GM12878 (cell line): ENCODE data around the gene PROCA1. TPM values are rescaled to one million over a fixed set of nuclear protein-coding genes. Genes with fewer than 3 reads are reported as not detected.

ENCODE experiments used
- ATAC-seq: fragments of 200-7000 bp; cut with Tn5 transposase; 3 replicates; pipeline ENCODE4 v1.9.1; 2020; ENCODE audit warnings: mild to moderate bottlenecking, moderate library complexity
- BruUV-seq: library from RNA; stranded (reverse); fragments of 400-500 nt; replicated peaks from 2 replicates; lab custom pipeline; 2021; lab: Mats Ljungman, UMichigan
- CTCF ChIA-PET: fragments of 300-600 bp; sonication (Branson Sonifier 250); formaldehyde crosslinking; extraction: SDS; loops from one replicate; lab custom pipeline; 2021; ENCODE audit warnings: inconsistent platforms; lab: Yijun Ruan, JAX
- POLR2A ChIA-PET: fragments of 350-600 bp; formaldehyde crosslinking; extraction: SDS; loops from one replicate; lab custom pipeline; 2021; ENCODE audit warnings: inconsistent platforms; lab: Charles Lee
- RAD21 ChIA-PET: fragments of 300-600 bp; sonication (Branson Sonifier 250); formaldehyde crosslinking; loops from one replicate; lab custom pipeline; 2023; ENCODE audit warnings: antibody characterized with exemption; ENCODE audit not compliant: unreplicated experiment; lab: Charles Lee
- SMC1A ChIA-PET: fragments of 300-600 bp; sonication (Branson Sonifier 250); formaldehyde crosslinking; loops from one replicate; lab custom pipeline; 2023; ENCODE audit not compliant: unreplicated experiment, uncharacterized antibody; lab: Charles Lee
- DNase-seq: peaks from one replicate; pipeline ENCODE4 v3.0.0-alpha.2; 2011; ENCODE audit warnings: low read depth, low spot score
- FAIRE-seq: peaks from 3 replicates; lab custom pipeline; 2011; peaks lifted over from hg19 to GRCh38; lab: Jason Lieb, UNC
- H2AFZ ChIP-seq: 2 replicates; pipeline ENCODE4 v1.6.0; 2011; ENCODE audit warnings: low read depth, low read length, control low read depth; ENCODE audit not compliant: control insufficient read depth
- H3K27ac ChIP-seq: 2 replicates; pipeline ENCODE4 v1.5.1; 2011; ENCODE audit warnings: control low read depth; ENCODE audit not compliant: control insufficient read depth, insufficient read depth
- H3K27me3 ChIP-seq, 2 experiments: replicated peaks in 1 of 2; 2 replicates each; pipeline versions ENCODE4 v1.6.0 to v1.6.1; 2011; ENCODE audit warnings: low read length in 1 of 2; ENCODE audit not compliant: control insufficient read depth in 2 of 2, insufficient read depth in 2 of 2
- H3K36me3 ChIP-seq, 2 experiments: 2 replicates each; pipeline ENCODE4 v1.5.1; 2011; ENCODE audit warnings: low read length in 1 of 2; ENCODE audit not compliant: control insufficient read depth in 2 of 2, insufficient read depth in 2 of 2
- H3K4me1 ChIP-seq: 2 replicates; pipeline ENCODE4 v1.6.1; 2011; ENCODE audit warnings: mild to moderate bottlenecking, low read length, moderate library complexity, mixed read lengths; ENCODE audit not compliant: control insufficient read depth, insufficient read depth
- H3K4me2 ChIP-seq: 2 replicates; pipeline ENCODE4 v1.6.0; 2011; ENCODE audit warnings: control low read depth; ENCODE audit not compliant: control insufficient read depth, insufficient read depth
- H3K4me3 ChIP-seq: fragments of 200-600 bp; sonication (generic); 2 replicates; pipeline ENCODE4 v1.5.1; 2016
- H3K79me2 ChIP-seq: 2 replicates; pipeline ENCODE4 v1.6.0; 2011; ENCODE audit warnings: low read length; ENCODE audit not compliant: control insufficient read depth, insufficient read depth
- H3K9ac ChIP-seq: 2 replicates; pipeline ENCODE4 v1.8.0; 2011; ENCODE audit warnings: low read length, control low read depth, mixed read lengths; ENCODE audit not compliant: control insufficient read depth, insufficient read depth
- H3K9me3 ChIP-seq: replicated peaks from 3 replicates; pipeline ENCODE4 v1.5.1; 2011; ENCODE audit warnings: mild to moderate bottlenecking, low read length; ENCODE audit not compliant: control insufficient read depth, insufficient read depth
- H4K20me1 ChIP-seq: 2 replicates; pipeline ENCODE4 v1.6.0; 2011; ENCODE audit not compliant: control insufficient read depth, insufficient read depth
- KLF5 ChIP-seq: fragments of 450-650 bp; IDR thresholded peaks from 2 replicates; pipeline ENCODE4 v1.6.1; 2014; ENCODE audit warnings: mild to moderate bottlenecking; ENCODE audit not compliant: partially characterized antibody
- WGBS: methylation state at CpG from one replicate; pipeline ENCODE4 v1.1.6; 2016; ENCODE audit warnings: low lambda C conversion rate; ENCODE audit not compliant: insufficient replicate concordance, insufficient coverage; ENCODE audit errors: missing lambda C conversion rate; 5-methylcytosine and 5-hydroxymethylcytosine counted together
- in situ Hi-C: fragments of 300-500 bp; cut with MboI; formaldehyde crosslinking; loops from 9 replicates; pipeline ENCODE4 v1.14.3; 2018; ENCODE audit warnings: mixed read lengths
- intact Hi-C: fragments of 100-400 bp; cut with micrococcal nuclease; formaldehyde crosslinking; loops from one replicate; pipeline ENCODE4 v1.14.2; 2022; ENCODE audit not compliant: unreplicated experiment
- polyA plus RNA-seq, 11 experiments: library from polyadenylated mRNA; depleted of rRNA in 4 of 11; unstranded in 6 of 11; stranded (reverse) in 5 of 11; fragments of >200 nt; fragmentation: Nextera tagmentation in 4 of 11; fragmentation: Illumina TruSeq in 1 of 11; extraction: Ambion mirVana in 4 of 11; extraction: Trizol in 1 of 11; gene quantifications; 1 replicate in 1 of 11; 2 replicates in 10 of 11; pipeline versions ENCODE4 v1.2.1 to v1.2.3, GENCODE V29; 2011 to 2016; ENCODE audit warnings: inconsistent platforms in 2 of 11, missing spikeins in 2 of 11, low read depth in 1 of 11
- total RNA-seq, 4 experiments: library from RNA; depleted of rRNA in 3 of 4; stranded (reverse); fragments of >200 nt in 3 of 4; fragmentation: Illumina TruSeq in 1 of 4; extraction: Trizol in 1 of 4; gene quantifications; 2 replicates each; pipeline versions ENCODE4 v1.2.1 to v1.2.3, GENCODE V29; 2013 to 2021
- TF ChIP-seq, protein P1 (sequence below): fragments of 450-650 bp; IDR thresholded peaks from 2 replicates; pipeline ENCODE4 v1.6.1; 2018; ENCODE audit warnings: mild to moderate bottlenecking, low read depth, moderate library complexity; ENCODE audit not compliant: partially characterized antibody
- TF ChIP-seq, protein P2 (sequence below): fragments of 450-650 bp; IDR thresholded peaks from 2 replicates; pipeline ENCODE4 v1.6.1; 2018; ENCODE audit warnings: borderline replicate concordance, mild to moderate bottlenecking; ENCODE audit not compliant: partially characterized antibody

PROCA1 gene
- total and polyA plus RNA-seq, 10 of the 15 experiments (the other 5 are each of a cell fraction or from before 2014, with no cell fraction given) = 0.35 to 4.8 (median 1.4) TPM

DNA sequence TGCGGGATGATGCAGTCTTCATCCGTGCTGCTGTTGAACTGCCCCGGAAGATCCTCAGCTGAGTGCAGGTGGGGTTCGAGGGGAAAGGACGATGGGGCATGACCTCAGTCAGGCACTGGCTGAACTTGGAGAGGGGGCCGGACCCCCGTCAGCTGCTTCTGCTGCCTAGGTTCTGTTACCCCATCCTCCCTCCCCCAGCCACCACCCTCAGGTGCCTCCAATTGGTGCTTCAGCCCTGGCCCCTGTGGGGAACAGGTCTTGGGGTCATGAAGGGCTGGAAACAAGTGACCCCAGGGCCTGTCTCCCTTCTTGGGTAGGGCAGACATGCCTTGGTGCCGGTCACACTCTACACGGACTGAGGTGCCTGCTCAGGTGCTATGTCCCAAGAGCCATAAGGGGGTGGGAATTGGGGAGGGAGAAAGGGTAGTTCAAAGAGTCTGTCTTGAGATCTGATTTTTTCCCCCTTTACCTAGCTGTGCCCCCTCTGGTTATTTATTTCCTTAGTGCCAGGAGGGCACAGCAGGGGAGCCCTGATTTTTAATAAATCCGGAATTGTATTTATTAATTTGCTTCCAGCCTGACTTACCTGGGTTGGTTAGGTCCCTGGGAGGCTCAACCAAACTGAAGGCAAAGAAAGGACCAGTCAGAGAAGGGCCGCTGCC is 38.0 kb upstream of the PROCA1 start:
- Histone ChIP-seq H3K9me3 (no peaks in the 10 kb centered on the region), H3K4me1 (peaks cover 30% of the 10 kb centered on the region), H2AFZ (no peak overlapping the region), H3K9ac (no peak overlapping the region), H3K4me3 (0 out of 2 replicates have a peak overlapping the region, but pooled peaks have one; percentile 44), H3K27ac (no peak overlapping the region), H4K20me1 (peaks cover 19% of the 10 kb centered on the region), H3K4me2 (peak overlapping the region; percentile 26; the same call in 1 of the 2 replicates), H3K36me3 (peaks cover 30 to 32% of the 10 kb centered on the region in 2 experiments), H3K79me2 (peaks cover 61% of the 10 kb centered on the region), H3K27me3 (no peaks in the 10 kb centered on the region)
- FAIRE-seq (no peak), ATAC-seq (peak; percentile 6), DNase-seq (no peak)
- CTCF ChIA-PET = interaction anchor here (0.6 to 10.0 kb wide), 27 partner anchors 9 to 216 kb away, joined by 3 to 394 read pairs (median 4); partner anchors contain the start of genes BLTP2, FAM222B, NEK8 and PROCA1
- WGBS = 43% methylated on average over 11 of the region's 11 CpGs
- no TSS peak for BruUV-seq
- TF ChIP-seq, protein P1, sequence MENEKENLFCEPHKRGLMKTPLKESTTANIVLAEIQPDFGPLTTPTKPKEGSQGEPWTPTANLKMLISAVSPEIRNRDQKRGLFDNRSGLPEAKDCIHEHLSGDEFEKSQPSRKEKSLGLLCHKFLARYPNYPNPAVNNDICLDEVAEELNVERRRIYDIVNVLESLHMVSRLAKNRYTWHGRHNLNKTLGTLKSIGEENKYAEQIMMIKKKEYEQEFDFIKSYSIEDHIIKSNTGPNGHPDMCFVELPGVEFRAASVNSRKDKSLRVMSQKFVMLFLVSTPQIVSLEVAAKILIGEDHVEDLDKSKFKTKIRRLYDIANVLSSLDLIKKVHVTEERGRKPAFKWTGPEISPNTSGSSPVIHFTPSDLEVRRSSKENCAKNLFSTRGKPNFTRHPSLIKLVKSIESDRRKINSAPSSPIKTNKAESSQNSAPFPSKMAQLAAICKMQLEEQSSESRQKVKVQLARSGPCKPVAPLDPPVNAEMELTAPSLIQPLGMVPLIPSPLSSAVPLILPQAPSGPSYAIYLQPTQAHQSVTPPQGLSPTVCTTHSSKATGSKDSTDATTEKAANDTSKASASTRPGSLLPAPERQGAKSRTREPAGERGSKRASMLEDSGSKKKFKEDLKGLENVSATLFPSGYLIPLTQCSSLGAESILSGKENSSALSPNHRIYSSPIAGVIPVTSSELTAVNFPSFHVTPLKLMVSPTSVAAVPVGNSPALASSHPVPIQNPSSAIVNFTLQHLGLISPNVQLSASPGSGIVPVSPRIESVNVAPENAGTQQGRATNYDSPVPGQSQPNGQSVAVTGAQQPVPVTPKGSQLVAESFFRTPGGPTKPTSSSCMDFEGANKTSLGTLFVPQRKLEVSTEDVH = peak; percentile 37
- peak; percentile 27 for TF ChIP-seq KLF5
- TF ChIP-seq, protein P2, sequence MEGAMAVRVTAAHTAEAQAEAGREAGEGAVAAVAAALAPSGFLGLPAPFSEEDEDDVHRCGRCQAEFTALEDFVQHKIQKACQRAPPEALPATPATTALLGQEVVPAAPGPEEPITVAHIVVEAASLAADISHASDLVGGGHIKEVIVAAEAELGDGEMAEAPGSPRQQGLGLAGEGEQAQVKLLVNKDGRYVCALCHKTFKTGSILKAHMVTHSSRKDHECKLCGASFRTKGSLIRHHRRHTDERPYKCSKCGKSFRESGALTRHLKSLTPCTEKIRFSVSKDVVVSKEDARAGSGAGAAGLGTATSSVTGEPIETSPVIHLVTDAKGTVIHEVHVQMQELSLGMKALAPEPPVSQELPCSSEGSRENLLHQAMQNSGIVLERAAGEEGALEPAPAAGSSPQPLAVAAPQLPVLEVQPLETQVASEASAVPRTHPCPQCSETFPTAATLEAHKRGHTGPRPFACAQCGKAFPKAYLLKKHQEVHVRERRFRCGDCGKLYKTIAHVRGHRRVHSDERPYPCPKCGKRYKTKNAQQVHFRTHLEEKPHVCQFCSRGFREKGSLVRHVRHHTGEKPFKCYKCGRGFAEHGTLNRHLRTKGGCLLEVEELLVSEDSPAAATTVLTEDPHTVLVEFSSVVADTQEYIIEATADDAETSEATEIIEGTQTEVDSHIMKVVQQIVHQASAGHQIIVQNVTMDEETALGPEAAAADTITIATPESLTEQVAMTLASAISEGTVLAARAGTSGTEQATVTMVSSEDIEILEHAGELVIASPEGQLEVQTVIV = no peak
- intact Hi-C loops = loop anchor here (1.0 kb wide), 1 partner anchor 22 kb away; no protein-coding TSS in a partner anchor
- RAD21 ChIA-PET = interaction anchor here (0.8 to 17.4 kb wide), 7 partner anchors 11 to 148 kb away, joined by 6 to 375 read pairs (median 7); partner anchors contain the start of genes FLOT2, NEK8, RPL23A and TLCD1
- POLR2A ChIA-PET = interaction anchor here (0.6 to 15.2 kb wide), 5 partner anchors 9 to 200 kb away, joined by 3 to 485 read pairs (median 7); partner anchors contain the start of genes NEK8, RPL23A and TLCD1
- in situ Hi-C loops = loop anchor here (25.0 kb wide), 1 partner anchor 1287 kb away; the partner anchor contains the start of gene KSR1
- SMC1A ChIA-PET = interaction anchor here (0.8 to 17.8 kb wide), 6 partner anchors 9 to 196 kb away, joined by 3 to 326 read pairs (median 5); partner anchors contain the start of genes NEK8 and TLCD1
